Fibroblast of gingiva (primary cell): ENCODE measurements around the gene TBC1D26.
A peak's percentile ranks its signal among the peaks of the same experiment; 100 is the strongest.
"Not testable (repeated sequence)": the region's sequence is repeated elsewhere in the genome, so short reads cannot be mapped to it uniquely, and the experiment has no call there.

Experiments used
- DNase-seq: peaks from one replicate; pipeline ENCODE4 v3.0.0-alpha.2; 2011; ENCODE audit warnings: low read depth

Gene TBC1D26

GRCh38 chr17:15744074-15744676, 12.1 kb downstream of the TBC1D26 start:
- DNase-seq, result no peak

- DNase-seq, result no peak
These were observed 12.8 kb downstream of the TBC1D26 start for GRCh38 chr17:15744885-15745284.

- not testable (repeated sequence) for DNase-seq
These were observed 17.3 kb downstream of the TBC1D26 start for GRCh38 chr17:15749403-15749802.

GRCh38 chr17:15768865-15769533, 36.9 kb downstream of the TBC1D26 start:
- DNase-seq, result not testable (repeated sequence)

GRCh38 chr17:15770679-15771078, 38.6 kb downstream of the TBC1D26 start:
- DNase-seq, result not testable (repeated sequence)

GRCh38 chr17:15776871-15777270, 44.8 kb downstream of the TBC1D26 start:
- no peak for DNase-seq

- DNase-seq, result no peak
These were observed 45.2 kb downstream of the TBC1D26 start for GRCh38 chr17:15777297-15777696.

- no peak for DNase-seq
These were observed 45.6 kb downstream of the TBC1D26 start for GRCh38 chr17:15777717-15778116.

GRCh38 chr17:15779119-15779518, 47.0 kb downstream of the TBC1D26 start:
- no peak for DNase-seq

- no peak for DNase-seq
These were observed 48.1 kb downstream of the TBC1D26 start for GRCh38 chr17:15780188-15780587.

- peak; percentile 60 for DNase-seq
These were observed 50.8 kb downstream of the TBC1D26 start for GRCh38 chr17:15782866-15783265.

- no peak for DNase-seq
These were observed 51.4 kb downstream of the TBC1D26 start for GRCh38 chr17:15783461-15783860.

- DNase-seq, result peak; percentile 77
These were observed 52.3 kb downstream of the TBC1D26 start for GRCh38 chr17:15784351-15784750.

GRCh38 chr17:15787363-15788075, 55.4 kb downstream of the TBC1D26 start:
- not testable (repeated sequence) for DNase-seq

GRCh38 chr17:15788365-15788764, 56.3 kb downstream of the TBC1D26 start:
- DNase-seq, result not testable (repeated sequence)
